OCI-LY7 (cell line): ENCODE measurements around the gene PARM1. TPM values are rescaled to one million over a fixed set of nuclear protein-coding genes. Genes with fewer than 3 reads are reported as not detected.

Experiments used
- BruUV-seq: library from RNA; stranded (reverse); fragments of 400-500 nt; replicated peaks from 2 replicates; lab custom pipeline; 2021; lab: Mats Ljungman, UMichigan
- CTCF ChIA-PET: fragments of 300-600 bp; sonication (Branson Sonifier 250); formaldehyde crosslinking; loops from one replicate; lab custom pipeline; 2022; ENCODE audit warnings: antibody characterized with exemption; ENCODE audit not compliant: unreplicated experiment; lab: Charles Lee
- POLR2A ChIA-PET: fragments of 300-600 bp; sonication (Branson Sonifier 250); formaldehyde crosslinking; loops from one replicate; lab custom pipeline; 2022; ENCODE audit warnings: antibody characterized with exemption; lab: Charles Lee
- DNase-seq: peaks from one replicate; pipeline ENCODE4 v3.0.0-alpha.2; 2015; ENCODE audit warnings: low spot score
- H2AFZ ChIP-seq: fragments of 200-600 bp; sonication (generic), shearing (Covaris generic); 2 replicates; pipeline ENCODE4 v1.6.1; 2014; ENCODE audit warnings: mild to moderate bottlenecking, antibody characterized with exemption, low read length, moderate library complexity
- H3K27ac ChIP-seq: fragments of 200-600 bp; sonication (generic); 2 replicates; pipeline ENCODE4 v1.5.1; 2014; ENCODE audit warnings: mixed run types, low read depth, mild to moderate bottlenecking, moderate library complexity, low read length, inconsistent platforms; ENCODE audit not compliant: poor library complexity, severe bottlenecking
- H3K36me3 ChIP-seq: fragments of 200-600 bp; sonication (generic); 2 replicates; pipeline ENCODE4 v1.6.1; 2014; ENCODE audit warnings: mild to moderate bottlenecking, antibody characterized with exemption, low read length, moderate library complexity, mixed read lengths; ENCODE audit not compliant: insufficient read depth
- H3K4me1 ChIP-seq: fragments of 200-600 bp; sonication (generic); 2 replicates; pipeline ENCODE4 v1.5.1; 2014; ENCODE audit warnings: mild to moderate bottlenecking, low read length; ENCODE audit not compliant: insufficient read depth, poor library complexity, severe bottlenecking
- H3K4me2 ChIP-seq: fragments of 200-600 bp; sonication (generic); 2 replicates; pipeline ENCODE4 v1.6.1; 2014; ENCODE audit warnings: mild to moderate bottlenecking, low read length
- H3K4me3 ChIP-seq: fragments of 200-600 bp; sonication (generic); 2 replicates; pipeline ENCODE4 v1.5.1; 2014; ENCODE audit warnings: mild to moderate bottlenecking, low read depth, low read length; ENCODE audit not compliant: poor library complexity, severe bottlenecking
- H3K79me2 ChIP-seq: fragments of 200-600 bp; sonication (generic); 2 replicates; pipeline ENCODE4 v1.6.1; 2016; ENCODE audit warnings: low read depth, mild to moderate bottlenecking, low read length, moderate library complexity, mixed read lengths; ENCODE audit not compliant: insufficient read depth
- H3K9me2 ChIP-seq: fragments of 200-600 bp; sonication (generic); 2 replicates; pipeline ENCODE4 v1.6.1; 2016; ENCODE audit warnings: mild to moderate bottlenecking, low read length, mixed read lengths; ENCODE audit not compliant: insufficient read depth
- H3K9me3 ChIP-seq: fragments of 200-600 bp; sonication (generic); 2 replicates; pipeline ENCODE4 v1.6.1; 2014; ENCODE audit warnings: mild to moderate bottlenecking, mixed run types, low read length, mixed read lengths
- H4K20me1 ChIP-seq: fragments of 200-600 bp; sonication (generic); 2 replicates; pipeline ENCODE4 v1.6.1; 2014; ENCODE audit warnings: mild to moderate bottlenecking, antibody characterized with exemption, low read length, moderate library complexity, mixed read lengths; ENCODE audit not compliant: insufficient read depth
- CTCF ChIP-seq: fragments of 200-600 bp; sonication (generic); conservative IDR thresholded peaks from 2 replicates; pipeline ENCODE4 v1.5.1; 2014; ENCODE audit warnings: mild to moderate bottlenecking, antibody characterized with exemption, low read length, moderate library complexity, mixed read lengths
- EZH2phosphoT487 ChIP-seq: fragments of 200-600 bp; sonication (generic); IDR thresholded peaks from 2 replicates; pipeline ENCODE4 v1.6.1; 2018; ENCODE audit warnings: low read depth, borderline replicate concordance, mild to moderate bottlenecking, mixed run types, antibody characterized with exemption, low read length, moderate library complexity, mixed read lengths
- intact Hi-C: fragments of 100-400 bp; cut with micrococcal nuclease; formaldehyde crosslinking; loops from one replicate; pipeline ENCODE4 v1.10.0; 2022; ENCODE audit not compliant: unreplicated experiment
- total RNA-seq, 2 experiments: library from RNA; depleted of rRNA in 1 of 2; stranded (reverse); fragments of >200 nt in 1 of 2; shearing (Covaris generic) in 1 of 2; gene quantifications; 2 replicates each; pipeline ENCODE4 v1.2.3, GENCODE V29; 2014 to 2022

PARM1 gene
- total RNA-seq, 2 experiments from 2014 or later: not detected

- POLR2A ChIA-PET: no interaction called here
- Histone ChIP-seq H3K4me2 (no peak overlapping the region), H2AFZ (no peak overlapping the region), H3K27ac (no peak overlapping the region), H4K20me1 (no peaks in the 10 kb centered on the region), H3K79me2 (no peaks in the 10 kb centered on the region), H3K9me3 (no peaks in the 10 kb centered on the region), H3K9me2 (no peaks in the 10 kb centered on the region), H3K4me1 (no peaks in the 10 kb centered on the region), H3K36me3 (no peaks in the 10 kb centered on the region), H3K4me3 (no peak overlapping the region)
- CTCF ChIA-PET: no interaction called here
- no peak for DNase-seq
- no TSS peak for BruUV-seq
- intact Hi-C loops: no loop called here
- TF ChIP-seq EZH2phosphoT487 (no peak), CTCF (no peak)
Measured at GRCh38 chr4:75038376-75038775, 105.5 kb downstream of the PARM1 start.

GRCh38 chr4:75040703-75041102, 107.8 kb downstream of the PARM1 start:
- TF ChIP-seq EZH2phosphoT487: no peak
- CTCF ChIA-PET: no interaction called here

GRCh38 chr4:75042601-75043208, 109.8 kb downstream of the PARM1 start:
- H4K20me1 ChIP-seq: no peaks in the 10 kb centered on the region
- no peak overlapping the region for H2AFZ ChIP-seq
- H3K4me3 ChIP-seq: no peak overlapping the region
- no peak for DNase-seq
- H3K9me3 ChIP-seq: no peaks in the 10 kb centered on the region
- ChIA-PET CTCF (no interaction called here), POLR2A (no interaction called here)
- no peak for TF ChIP-seq CTCF
- no peak for TF ChIP-seq EZH2phosphoT487
- H3K27ac ChIP-seq: no peak overlapping the region
- H3K9me2 ChIP-seq: no peaks in the 10 kb centered on the region
- intact Hi-C loops: no loop called here
- H3K4me1 ChIP-seq: no peaks in the 10 kb centered on the region
- H3K79me2 ChIP-seq: no peaks in the 10 kb centered on the region
- BruUV-seq: no TSS peak
- H3K4me2 ChIP-seq: no peak overlapping the region
- H3K36me3 ChIP-seq: no peaks in the 10 kb centered on the region

More at GRCh38 chr4:75040703-75041102, 107.8 kb downstream of the PARM1 start:
- Histone ChIP-seq H3K4me3 (no peak overlapping the region), H3K27ac (no peak overlapping the region), H3K9me3 (no peaks in the 10 kb centered on the region), H3K79me2 (no peaks in the 10 kb centered on the region), H3K36me3 (no peaks in the 10 kb centered on the region), H3K4me1 (no peaks in the 10 kb centered on the region), H4K20me1 (no peaks in the 10 kb centered on the region), H2AFZ (no peak overlapping the region), H3K4me2 (no peak overlapping the region), H3K9me2 (no peaks in the 10 kb centered on the region)
- POLR2A ChIA-PET: interaction anchor here (0.9 kb wide), 1 partner anchor 11 kb away, joined by 3 read pairs; no protein-coding TSS in a partner anchor
- DNase-seq: no peak
- BruUV-seq: no TSS peak
- intact Hi-C loops: no loop called here
